HEK293T (cell line): ENCODE data around the gene ICOS.
A peak's percentile ranks its signal among the peaks of the same experiment; 100 is the strongest.

Experiments
- CTCF ChIA-PET: fragments of 350-600 bp; formaldehyde crosslinking; extraction: SDS; loops from one replicate; lab custom pipeline; 2021; ENCODE audit warnings: antibody characterized with exemption, inconsistent platforms; lab: Yijun Ruan, JAX
- POLR2A ChIA-PET: fragments of 350-600 bp; formaldehyde crosslinking; extraction: SDS; loops from one replicate; lab custom pipeline; 2020; ENCODE audit warnings: antibody characterized with exemption, inconsistent platforms; lab: Yijun Ruan, JAX
- DNase-seq: peaks from one replicate; pipeline ENCODE4 v3.0.0; 2012; ENCODE audit warnings: mixed read lengths; ENCODE audit errors: extremely low spot score
- ARNT ChIP-seq: fragments of 450-650 bp; IDR thresholded peaks from 2 replicates; pipeline ENCODE4 v1.6.1; 2017; ENCODE audit warnings: mild to moderate bottlenecking
- BHLHE40 ChIP-seq: fragments of 450-650 bp; IDR thresholded peaks from 2 replicates; pipeline ENCODE4 v1.6.1; 2016; ENCODE audit warnings: mild to moderate bottlenecking, moderate library complexity, borderline replicate concordance
- CTBP1 ChIP-seq: fragments of 450-650 bp; IDR thresholded peaks from 2 replicates; pipeline ENCODE4 v1.6.1; 2016; ENCODE audit warnings: borderline replicate concordance
- ELF4 ChIP-seq: fragments of 450-650 bp; IDR thresholded peaks from 2 replicates; pipeline ENCODE4 v1.6.1; 2017; ENCODE audit warnings: antibody characterized with exemption
- FOXA1 ChIP-seq: fragments of 450-650 bp; IDR thresholded peaks from 2 replicates; pipeline ENCODE4 v1.6.1; 2016; ENCODE audit warnings: mild to moderate bottlenecking
- FOXK2 ChIP-seq: fragments of 450-650 bp; IDR thresholded peaks from 2 replicates; pipeline ENCODE4 v1.6.1; 2016; ENCODE audit warnings: mild to moderate bottlenecking
- FOXM1 ChIP-seq: fragments of 450-650 bp; IDR thresholded peaks from 2 replicates; pipeline ENCODE4 v1.6.1; 2017; ENCODE audit warnings: mild to moderate bottlenecking, borderline replicate concordance
- HDGF ChIP-seq: fragments of 450-650 bp; IDR thresholded peaks from 2 replicates; pipeline ENCODE4 v1.6.1; 2017; ENCODE audit warnings: antibody characterized with exemption, borderline replicate concordance
- L3MBTL2 ChIP-seq: fragments of 450-650 bp; conservative IDR thresholded peaks from 2 replicates; pipeline ENCODE4 v1.6.1; 2016; ENCODE audit warnings: mild to moderate bottlenecking
- LEF1 ChIP-seq: fragments of 450-650 bp; IDR thresholded peaks from 2 replicates; pipeline ENCODE4 v1.6.1; 2017; ENCODE audit warnings: mild to moderate bottlenecking, borderline replicate concordance
- NFRKB ChIP-seq: fragments of 450-650 bp; IDR thresholded peaks from 2 replicates; pipeline ENCODE4 v1.6.1; 2016; ENCODE audit warnings: mild to moderate bottlenecking, moderate library complexity
- SP1 ChIP-seq: fragments of 450-650 bp; IDR thresholded peaks from 2 replicates; pipeline ENCODE4 v1.6.1; 2017
- SUZ12 ChIP-seq: fragments of 450-650 bp; IDR thresholded peaks from 2 replicates; pipeline ENCODE4 v1.6.1; 2016; ENCODE audit warnings: mild to moderate bottlenecking
- TARDBP ChIP-seq: fragments of 450-650 bp; IDR thresholded peaks from 2 replicates; pipeline ENCODE4 v1.6.1; 2016
- ZNF384 ChIP-seq: fragments of 450-650 bp; IDR thresholded peaks from 2 replicates; pipeline ENCODE4 v1.6.1; 2016
- TF ChIP-seq, protein P1 (sequence below): fragments of 450-650 bp; IDR thresholded peaks from 2 replicates; pipeline ENCODE4 v1.6.1; 2016

The ICOS gene

DNA sequence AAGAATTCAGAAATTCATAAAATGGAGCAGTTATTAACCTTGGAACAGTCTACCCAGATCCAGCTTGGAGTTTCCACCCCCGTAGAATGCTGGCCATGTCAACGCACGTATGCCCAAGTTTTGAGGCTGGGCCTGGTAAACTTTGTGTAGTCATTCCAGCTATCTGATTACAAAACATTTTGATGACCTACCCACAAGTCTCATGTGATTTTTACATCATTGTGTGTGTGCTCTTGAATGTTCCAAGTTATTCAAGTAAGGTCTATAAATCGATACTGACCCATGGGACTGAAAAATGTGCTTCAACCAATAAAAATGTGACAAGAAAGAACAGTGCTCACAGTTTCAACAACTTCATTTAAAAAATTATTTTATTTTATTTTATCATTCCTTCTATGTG is 32.5 kb upstream of the ICOS start:
- DNase-seq = no peak
- CTCF ChIA-PET = no interaction called here
- POLR2A ChIA-PET = no interaction called here
- TF ChIP-seq L3MBTL2 = no peak
- TF ChIP-seq NFRKB = no peak
- TF ChIP-seq SP1 = no peak
- no peak for TF ChIP-seq ARNT
- no peak for TF ChIP-seq SUZ12
- TF ChIP-seq CTBP1 = no peak
- TF ChIP-seq ZNF384 = no peak
- TF ChIP-seq, protein P1, sequence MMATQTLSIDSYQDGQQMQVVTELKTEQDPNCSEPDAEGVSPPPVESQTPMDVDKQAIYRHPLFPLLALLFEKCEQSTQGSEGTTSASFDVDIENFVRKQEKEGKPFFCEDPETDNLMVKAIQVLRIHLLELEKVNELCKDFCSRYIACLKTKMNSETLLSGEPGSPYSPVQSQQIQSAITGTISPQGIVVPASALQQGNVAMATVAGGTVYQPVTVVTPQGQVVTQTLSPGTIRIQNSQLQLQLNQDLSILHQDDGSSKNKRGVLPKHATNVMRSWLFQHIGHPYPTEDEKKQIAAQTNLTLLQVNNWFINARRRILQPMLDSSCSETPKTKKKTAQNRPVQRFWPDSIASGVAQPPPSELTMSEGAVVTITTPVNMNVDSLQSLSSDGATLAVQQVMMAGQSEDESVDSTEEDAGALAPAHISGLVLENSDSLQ = no peak
- no peak for TF ChIP-seq FOXA1
- TF ChIP-seq LEF1 = no peak
- no peak for TF ChIP-seq ELF4
- no peak for TF ChIP-seq FOXK2
- no peak for TF ChIP-seq HDGF

DNA sequence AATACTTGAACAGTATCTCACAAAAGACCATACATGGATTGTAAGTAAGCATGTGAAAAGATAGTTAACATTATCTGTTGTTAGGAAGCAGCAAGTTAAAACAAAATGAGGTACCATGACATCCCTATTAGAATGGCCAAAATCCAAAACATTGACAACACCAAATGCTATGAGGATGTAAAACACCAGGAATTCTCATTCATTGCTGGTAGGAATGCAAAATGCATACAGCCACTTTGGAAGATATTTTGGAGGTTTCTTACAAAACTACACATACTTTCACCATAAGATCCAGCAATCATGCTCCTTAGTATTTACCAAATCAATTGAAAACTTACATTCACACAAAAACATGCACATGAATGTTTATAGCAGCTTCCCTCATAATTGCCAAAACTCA is 30.9 kb upstream of the ICOS start:
- TF ChIP-seq SP1 (no peak), FOXA1 (no peak)
- TF ChIP-seq, protein P1 = no peak
- DNase-seq = no peak
- CTCF ChIA-PET = no interaction called here
- POLR2A ChIA-PET = no interaction called here

DNA sequence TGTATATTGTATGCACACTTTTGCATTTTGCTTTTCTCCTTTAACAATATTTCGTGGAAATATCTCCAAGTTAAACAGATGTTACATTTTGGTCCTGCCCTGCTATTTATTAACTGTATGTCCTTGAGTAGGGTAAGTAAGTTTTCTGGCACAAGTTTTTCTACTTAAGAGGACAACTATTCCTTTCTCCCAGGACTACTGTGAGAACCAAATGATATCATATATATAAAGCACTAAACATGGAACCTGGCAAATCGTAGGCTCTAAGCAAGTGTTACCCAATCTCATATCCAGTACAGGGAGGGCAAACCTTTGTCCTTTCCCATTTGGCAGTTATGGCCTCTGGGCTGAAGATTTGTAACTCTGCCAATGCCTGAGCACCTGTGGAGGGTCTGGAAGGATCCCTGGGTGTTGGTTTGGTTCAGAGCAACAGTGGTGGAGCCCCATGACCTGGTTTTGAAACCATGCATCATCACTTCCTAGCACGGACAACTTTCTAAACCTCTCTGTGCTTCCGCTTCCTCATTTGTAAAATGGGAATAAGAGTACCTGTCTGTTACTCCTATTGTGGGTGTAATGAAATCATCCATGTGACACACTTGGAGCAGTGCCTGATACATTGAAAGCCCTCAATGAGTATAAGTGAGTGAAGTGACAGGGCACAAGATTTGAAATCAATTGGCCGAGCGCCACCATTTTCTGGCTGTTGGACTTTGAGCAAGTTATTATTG is 28.3 kb upstream of the ICOS start:
- ChIA-PET POLR2A (no interaction called here), CTCF (no interaction called here)
- TF ChIP-seq LEF1 = no peak
- no peak for TF ChIP-seq BHLHE40
- TF ChIP-seq ARNT = no peak
- no peak for TF ChIP-seq ELF4
- no peak for TF ChIP-seq HDGF
- TF ChIP-seq FOXA1 = no peak
- TF ChIP-seq SUZ12 = no peak
- TF ChIP-seq FOXK2 = no peak
- no peak for TF ChIP-seq L3MBTL2
- TF ChIP-seq, protein P1 = no peak
- no peak for TF ChIP-seq TARDBP
- TF ChIP-seq ZNF384 = no peak
- DNase-seq = no peak

DNA sequence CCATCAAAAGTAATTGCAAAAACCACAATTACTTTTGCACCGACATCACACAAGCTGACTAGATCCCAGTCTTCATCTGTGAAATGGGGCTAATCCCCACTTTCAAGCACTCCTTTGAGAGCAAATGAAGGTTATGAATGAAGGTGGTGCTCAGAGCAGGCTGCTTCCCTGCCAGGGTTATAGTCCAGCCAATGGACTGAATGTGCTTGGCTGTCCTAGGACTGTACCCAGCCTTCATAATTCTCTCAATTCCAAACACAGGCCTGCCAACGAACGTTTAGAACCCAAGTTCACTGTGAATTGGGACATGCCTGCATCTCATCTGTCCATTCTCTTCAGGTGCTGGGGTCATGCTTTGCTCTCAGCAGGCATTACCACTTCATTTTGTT is 27.8 kb upstream of the ICOS start:
- POLR2A ChIA-PET = no interaction called here
- TF ChIP-seq, protein P1 = no peak
- TF ChIP-seq L3MBTL2 (no peak), FOXK2 (no peak), ZNF384 (no peak), FOXM1 (no peak), ELF4 (no peak), TARDBP (no peak), FOXA1 (no peak), HDGF (no peak), SUZ12 (no peak), LEF1 (no peak), SP1 (no peak), CTBP1 (no peak), NFRKB (no peak), BHLHE40 (no peak)
- CTCF ChIA-PET = no interaction called here
- no peak for DNase-seq

DNA sequence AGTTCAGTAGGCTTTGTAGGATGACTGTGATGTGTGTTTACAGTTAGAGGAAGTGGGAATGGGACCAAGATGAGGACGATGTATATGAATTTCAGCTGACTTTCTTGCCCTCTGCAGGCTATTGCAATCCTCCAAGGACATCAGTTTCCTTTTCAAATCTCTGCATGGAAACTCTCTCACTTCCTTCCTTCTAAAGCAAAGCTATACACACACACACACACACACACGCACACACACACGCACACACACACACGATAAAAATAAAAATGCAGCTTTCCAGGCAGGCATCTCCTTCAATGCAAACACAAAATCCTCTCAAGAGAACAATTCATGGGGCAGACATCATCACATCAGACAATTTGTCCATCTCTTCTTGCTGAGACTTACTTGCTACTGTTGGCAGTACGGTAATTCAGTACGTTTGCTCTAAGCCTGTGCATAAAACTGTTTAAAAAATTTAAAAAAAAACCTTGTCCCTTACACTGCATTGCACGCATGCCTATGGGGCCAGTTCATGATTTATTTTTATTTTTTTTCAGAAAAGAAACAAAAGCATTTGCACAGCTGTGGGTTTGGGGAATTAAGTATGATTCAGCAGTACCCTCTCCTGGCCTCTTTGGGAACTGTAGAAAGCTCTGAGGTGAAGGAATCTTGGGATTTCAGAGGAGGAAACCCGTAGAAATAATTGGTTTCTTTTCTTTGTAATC is 27.1 kb upstream of the ICOS start:
- TF ChIP-seq FOXA1 (no peak), LEF1 (no peak), ELF4 (no peak), L3MBTL2 (no peak), SP1 (no peak), BHLHE40 (no peak), ZNF384 (no peak), SUZ12 (no peak), TARDBP (no peak), ARNT (no peak), HDGF (no peak)
- DNase-seq = peak; percentile 48
- POLR2A ChIA-PET = no interaction called here
- CTCF ChIA-PET = interaction anchor here (0.5 to 1.1 kb wide), 4 partner anchors 9 to 1345 kb away, joined by 3 to 7 read pairs (median 4); no protein-coding TSS in a partner anchor

DNA sequence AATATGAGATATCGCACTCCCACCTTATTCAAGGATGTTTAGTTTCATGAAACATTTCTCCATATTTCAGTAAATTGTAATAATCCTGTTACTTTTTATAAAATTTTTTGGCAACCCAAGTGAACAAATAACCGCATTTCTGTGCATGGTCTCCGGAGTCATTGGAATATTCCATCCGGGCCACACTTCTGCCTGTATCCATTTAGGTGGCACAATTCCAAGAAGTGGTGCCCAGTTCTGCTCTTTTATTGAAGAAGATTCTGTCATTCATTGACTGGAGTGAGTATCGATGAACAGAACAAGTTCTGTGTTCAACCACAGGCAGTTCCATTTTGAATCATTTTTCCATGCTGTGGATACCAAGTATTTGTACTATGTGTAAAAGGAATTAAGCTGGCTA is 26.6 kb upstream of the ICOS start:
- TF ChIP-seq FOXM1 = no peak
- no peak for TF ChIP-seq NFRKB
- no peak for TF ChIP-seq BHLHE40
- TF ChIP-seq SP1 = no peak
- no peak for TF ChIP-seq SUZ12
- no peak for TF ChIP-seq ZNF384
- no peak for TF ChIP-seq LEF1
- TF ChIP-seq FOXA1 = no peak
- no peak for TF ChIP-seq ELF4
- no peak for TF ChIP-seq FOXK2
- TF ChIP-seq CTBP1 = no peak
- no peak for TF ChIP-seq HDGF
- TF ChIP-seq, protein P1 = no peak
- TF ChIP-seq ARNT = no peak
- TF ChIP-seq TARDBP = no peak
- TF ChIP-seq L3MBTL2 = no peak
- ChIA-PET POLR2A (no interaction called here), CTCF (interaction anchor here (0.5 to 1.1 kb wide), 4 partner anchors 10 to 1346 kb away, joined by 3 to 7 read pairs (median 4); no protein-coding TSS in a partner anchor)
- DNase-seq = no peak
